ENCODE measurements around the gene CBX1. TPM values are rescaled to one million over a fixed set of nuclear protein-coding genes. Genes with fewer than 3 reads are reported as not detected.

Gene CBX1
- total RNA-seq, 1 donor from 2014 or later, result 20.2 TPM

- no peak for TF ChIP-seq CTCF (IDR thresholded peaks at IDR 0.05)
- intact Hi-C loops (cut with DNase I), result no loop called here
These were observed 27.1 kb upstream of the CBX1 start for GRCh38 chr17:48128400-48128799.

DNA sequence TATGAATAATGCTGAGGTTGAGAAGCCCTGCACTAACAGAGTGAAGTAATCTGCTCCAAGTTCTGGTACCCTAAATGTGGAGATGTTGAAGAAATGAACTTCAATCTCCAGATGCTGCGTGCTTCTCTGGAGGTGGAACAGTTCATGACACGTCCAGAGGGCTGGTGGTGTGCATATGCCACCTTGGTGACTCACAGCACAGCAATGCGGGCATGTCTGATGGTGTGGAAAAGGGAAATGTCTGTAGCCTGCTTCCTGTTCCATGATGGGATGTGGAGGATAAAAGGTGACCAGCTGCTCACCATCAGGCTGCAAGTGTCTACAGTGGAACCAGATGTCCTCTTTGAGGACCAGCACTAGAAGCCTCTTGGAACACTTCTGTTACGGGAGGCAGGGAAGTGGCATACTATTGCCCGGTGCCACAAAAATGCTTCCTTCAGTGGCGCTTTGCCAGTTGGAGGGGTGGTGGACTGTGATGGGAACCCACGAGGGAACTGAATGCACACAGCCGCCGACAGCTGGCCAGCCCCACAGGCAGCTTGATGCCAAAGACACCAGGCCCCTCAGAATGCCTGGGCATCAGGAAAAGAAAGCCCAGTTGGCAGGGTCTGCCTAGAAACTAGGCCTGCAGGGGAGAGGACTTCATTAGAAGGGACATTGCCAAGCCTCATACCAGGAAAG, 26.2 kb upstream of the CBX1 start:
- TF ChIP-seq CTCF (IDR thresholded peaks at IDR 0.05), result no peak
- Histone ChIP-seq H3K9me3 (no peaks in the 10 kb centered on the region), H3K27me3 (no peaks in the 10 kb centered on the region), H3K4me3 (no peak overlapping the region), H3K27ac (no peak overlapping the region), H3K36me3 (peaks cover 7 to 32% of the 10 kb centered on the region in 2 donors), H3K4me1 (no peaks in the 10 kb centered on the region)
- intact Hi-C loops (cut with DNase I), result no loop called here
- no peak for DNase-seq (ENCODE audit: low spot score in 2 of 2)

More at GRCh38 chr17:48128400-48128799, 27.1 kb upstream of the CBX1 start:
- Histone ChIP-seq H3K27ac (no peak overlapping the region), H3K4me3 (no peak overlapping the region), H3K36me3 (peaks cover 0 to 23% of the 10 kb centered on the region in 2 donors), H3K4me1 (no peaks in the 10 kb centered on the region), H3K9me3 (no peaks in the 10 kb centered on the region), H3K27me3 (no peaks in the 10 kb centered on the region)
- no peak for DNase-seq (ENCODE audit: low spot score in 2 of 2)

DNA sequence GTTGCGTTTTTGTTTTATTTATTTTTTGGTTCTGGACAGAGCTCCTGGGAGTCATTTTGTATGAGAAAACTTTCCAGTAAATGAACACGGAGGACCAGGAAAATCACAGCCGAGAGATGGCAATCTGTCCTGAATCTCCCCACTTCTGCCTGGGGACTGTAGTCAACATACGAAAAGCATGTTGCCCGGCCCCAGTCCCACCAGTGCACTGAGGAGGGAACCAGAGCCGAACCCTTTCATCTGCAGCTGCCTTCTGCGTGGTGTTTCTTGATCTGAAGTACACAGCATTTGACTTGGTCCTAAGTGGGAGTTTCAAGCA, 25.2 kb upstream of the CBX1 start:
- TF ChIP-seq CTCF (IDR thresholded peaks at IDR 0.05), result no peak
- no peak for DNase-seq (ENCODE audit: low spot score in 2 of 2)
- Histone ChIP-seq H3K4me3 (no peak overlapping the region), H3K27ac (no peak overlapping the region), H3K4me1 (no peaks in the 10 kb centered on the region), H3K9me3 (no peaks in the 10 kb centered on the region), H3K36me3 (peaks cover 17 to 42% of the 10 kb centered on the region in 2 donors), H3K27me3 (no peaks in the 10 kb centered on the region)
- intact Hi-C loops (cut with DNase I), result no loop called here

- no peak for TF ChIP-seq CTCF (IDR thresholded peaks at IDR 0.05)
- Histone ChIP-seq H3K4me1 (no peaks in the 10 kb centered on the region), H3K27ac (no peak overlapping the region), H3K27me3 (no peaks in the 10 kb centered on the region), H3K9me3 (no peaks in the 10 kb centered on the region), H3K4me3 (no peak overlapping the region), H3K36me3 (peaks cover 22 to 47% of the 10 kb centered on the region in 2 donors)
- DNase-seq (ENCODE audit: low spot score in 2 of 2), result no peak
- intact Hi-C loops (cut with DNase I), result no loop called here
These were observed 24.7 kb upstream of the CBX1 start for GRCh38 chr17:48125829-48126531.

DNA sequence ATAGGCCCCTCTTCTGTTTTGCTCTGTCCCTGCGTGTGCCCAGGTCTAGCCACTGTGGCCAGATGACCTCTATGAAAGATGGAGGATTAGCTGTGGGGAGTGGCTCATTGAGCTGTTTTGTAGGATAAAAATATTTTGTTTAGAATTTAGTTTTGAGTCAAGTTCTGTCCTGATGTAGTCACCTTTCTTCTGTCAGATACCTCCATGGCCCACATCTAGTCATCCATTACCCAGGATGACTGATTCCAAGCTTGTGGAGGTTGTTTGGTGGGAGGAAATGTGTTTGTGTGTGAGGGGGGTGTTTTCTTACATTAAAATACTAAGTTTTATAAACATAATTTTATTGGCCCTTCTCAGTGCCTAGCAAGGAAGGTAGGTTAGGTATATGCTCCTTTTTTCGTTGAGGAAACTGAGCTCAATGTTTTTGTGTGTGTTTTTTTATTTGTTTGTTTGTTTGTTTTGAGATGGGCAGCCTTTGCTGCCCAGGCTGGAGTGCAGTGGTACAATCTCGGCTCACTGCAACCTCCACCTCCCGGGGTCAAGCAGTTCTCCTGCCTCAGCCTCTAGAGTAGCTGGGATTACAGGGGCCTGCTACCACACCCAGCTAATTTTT, 22.6 kb upstream of the CBX1 start:
- intact Hi-C loops (cut with DNase I), result no loop called here
- DNase-seq (ENCODE audit: low spot score in 2 of 2), result no peak
- TF ChIP-seq CTCF (IDR thresholded peaks at IDR 0.05), result no peak
- Histone ChIP-seq H3K27ac (no peak overlapping the region), H3K9me3 (no peaks in the 10 kb centered on the region), H3K4me3 (no peak overlapping the region), H3K36me3 (peaks cover 33 to 61% of the 10 kb centered on the region in 2 donors), H3K27me3 (no peaks in the 10 kb centered on the region), H3K4me1 (no peaks in the 10 kb centered on the region)
